GM18951 (cell line): ENCODE results near the gene PCYT2.
A peak's percentile ranks its signal among the peaks of the same experiment; 100 is the strongest.

Source experiments
- POLR2A ChIP-seq: IDR thresholded peaks from 4 replicates; pipeline ENCODE4 v1.6.1; 2011; ENCODE audit warnings: mild to moderate bottlenecking; ENCODE audit not compliant: insufficient read length, insufficient read depth; ENCODE audit errors: extremely low read depth
- in situ Hi-C: fragments of 300-500 bp; cut with MboI; formaldehyde crosslinking; loops from one replicate; pipeline ENCODE4 v1.12.0; 2022; ENCODE audit warnings: low sequenced_read_pairs, mixed read lengths, inconsistent platforms; ENCODE audit not compliant: unreplicated experiment

PCYT2 gene

GRCh38 chr17:81867170-81867990 lies 43.8 kb downstream of the PCYT2 start:
- TF ChIP-seq POLR2A = peak; percentile 23
- in situ Hi-C loops = no loop called here

- TF ChIP-seq POLR2A = peak; percentile 50
- in situ Hi-C loops = no loop called here
Measured at GRCh38 chr17:81866440-81867169, 44.6 kb downstream of the PCYT2 start.

GRCh38 chr17:81865733-81866439 lies 45.3 kb downstream of the PCYT2 start:
- in situ Hi-C loops = no loop called here
- no peak for TF ChIP-seq POLR2A

GRCh38 chr17:81865358-81865732 lies 45.9 kb downstream of the PCYT2 start:
- TF ChIP-seq POLR2A = no peak
- in situ Hi-C loops = no loop called here

- in situ Hi-C loops = no loop called here
- TF ChIP-seq POLR2A = no peak
Measured at GRCh38 chr17:81863833-81864768, 47.1 kb downstream of the PCYT2 start.

- in situ Hi-C loops = no loop called here
- no peak for TF ChIP-seq POLR2A
Measured at GRCh38 chr17:81863123-81863675, 48.0 kb downstream of the PCYT2 start.

- in situ Hi-C loops = no loop called here
- peak; percentile 95 for TF ChIP-seq POLR2A
Measured at GRCh38 chr17:81860756-81861568, 50.2 kb downstream of the PCYT2 start.

- in situ Hi-C loops = no loop called here
- peak; percentile 98 for TF ChIP-seq POLR2A
Measured at GRCh38 chr17:81859906-81860755, 51.1 kb downstream of the PCYT2 start, which contains the start of gene P4HB. Gene P4HB (minus strand): TSS chr17:81860535. CDS start chr17:81860471, 64 bp downstream.

- TF ChIP-seq POLR2A = no peak
- in situ Hi-C loops = no loop called here
Measured at GRCh38 chr17:81858967-81859905, 52.0 kb downstream of the PCYT2 start.
